ENCODE results near the gene LAMB3. TPM values are rescaled to one million over a fixed set of nuclear protein-coding genes. Genes with fewer than 3 reads are reported as not detected.
"Not testable (repeated sequence)": the region's sequence is repeated elsewhere in the genome, so short reads cannot be mapped to it uniquely, and the experiment has no call there.

LAMB3 gene
- polyA plus RNA-seq (2013): 0.15 TPM

GRCh38 chr1:209652121-209652735 is at the start of gene LAMB3:
TSS of gene LAMB3 (minus strand) at chr1:209652425. CDS start at chr1:209650944, 1,481 bp downstream.
- WGBS (ENCODE audit: insufficient coverage): 91% methylated on average over 7 of the region's 14 CpGs
- H3K4me1 ChIP-seq (ENCODE audit: control extremely low read depth in 1 of 4, control insufficient read depth in 4 of 4, insufficient read depth in 4 of 4, low read length in 3 of 4): peaks cover 7 to 49% (median 42%) of the 10 kb centered on the region in 4 experiments
- CTCF ChIA-PET: interaction anchor here (0.8 to 1.8 kb wide), 4 partner anchors 14 to 96 kb away, joined by 3 to 7 read pairs (median 3); no protein-coding TSS in a partner anchor

GRCh38 chr1:209700686-209701085 is 48.5 kb upstream of the LAMB3 start:
- not testable (repeated sequence) for H3K27me3 ChIP-seq (replicated peaks in 2 of 5; ENCODE audit: control insufficient read depth in 4 of 5, insufficient read depth in 5 of 5, low read length in 4 of 5); H3K27ac ChIP-seq (ENCODE audit: insufficient read depth in 1 of 2, low read depth in 1 of 2, low read length in 2 of 2, poor library complexity in 1 of 2, severe bottlenecking in 2 of 2); H3K4me3 ChIP-seq (ENCODE audit: control insufficient read depth in 1 of 7, extremely low read depth in 1 of 7, insufficient read depth in 4 of 7, low read depth in 2 of 7, low read length in 6 of 7); DNase-seq; H3K4me1 ChIP-seq (ENCODE audit: control extremely low read depth in 1 of 4, control insufficient read depth in 4 of 4, insufficient read depth in 4 of 4, low read length in 3 of 4); H3K36me3 ChIP-seq (ENCODE audit: control insufficient read depth in 4 of 4, insufficient read depth in 4 of 4, low read length in 3 of 4); H3K9me3 ChIP-seq (ENCODE audit: control extremely low read depth in 1 of 5, control insufficient read depth in 4 of 5, insufficient read depth in 2 of 5, low read depth in 1 of 5, low read length in 4 of 5)
- CTCF ChIA-PET: interaction anchor here (1.2 kb wide), 1 partner anchor 103 kb away, joined by 3 read pairs; no protein-coding TSS in a partner anchor
- POLR2A ChIA-PET: interaction anchor here (0.6 kb wide), 1 partner anchor 137 kb away, joined by 3 read pairs; no protein-coding TSS in a partner anchor

More at GRCh38 chr1:209652121-209652735, at the start of gene LAMB3:
- POLR2A ChIA-PET: no interaction called here
- no peak within 1 kb of the TSS for H3K4me3 ChIP-seq (ENCODE audit: control insufficient read depth in 1 of 7, extremely low read depth in 1 of 7, insufficient read depth in 4 of 7, low read depth in 2 of 7, low read length in 6 of 7)
- no peak within 1 kb of the TSS for H3K27ac ChIP-seq (ENCODE audit: insufficient read depth in 1 of 2, low read depth in 1 of 2, low read length in 2 of 2, poor library complexity in 1 of 2, severe bottlenecking in 2 of 2)
- H3K9me3 ChIP-seq (ENCODE audit: control extremely low read depth in 1 of 5, control insufficient read depth in 4 of 5, insufficient read depth in 2 of 5, low read depth in 1 of 5, low read length in 4 of 5): no peaks in the 10 kb centered on the region
- no peak for DNase-seq
- H3K27me3 ChIP-seq (replicated peaks in 2 of 5; ENCODE audit: control insufficient read depth in 4 of 5, insufficient read depth in 5 of 5, low read length in 4 of 5): peaks cover 0 to 36% (median 14%) of the 10 kb centered on the region in 5 experiments
- H3K36me3 ChIP-seq (ENCODE audit: control insufficient read depth in 4 of 4, insufficient read depth in 4 of 4, low read length in 3 of 4): no peaks in the 10 kb centered on the region

- CTCF ChIA-PET: interaction anchor here (0.9 to 3.0 kb wide), 5 partner anchors 9 to 131 kb away, joined by 3 to 13 read pairs (median 3); no protein-coding TSS in a partner anchor
- DNase-seq: no peak
- WGBS (ENCODE audit: insufficient coverage): 86% methylated on average over 1 of the region's 3 CpGs
These were observed 44.9 kb upstream of the LAMB3 start for GRCh38 chr1:209697126-209697525.

GRCh38 chr1:209696673-209697072 is 44.4 kb upstream of the LAMB3 start:
- CTCF ChIA-PET: interaction anchor here (1.0 to 3.0 kb wide), 4 partner anchors 9 to 130 kb away, joined by 3 to 13 read pairs (median 4); no protein-coding TSS in a partner anchor

More at GRCh38 chr1:209697126-209697525, 44.9 kb upstream of the LAMB3 start:
- no peaks in the 10 kb centered on the region for H3K36me3 ChIP-seq (ENCODE audit: control insufficient read depth in 4 of 4, insufficient read depth in 4 of 4, low read length in 3 of 4)
- POLR2A ChIA-PET: no interaction called here
- H3K4me1 ChIP-seq (ENCODE audit: control extremely low read depth in 1 of 4, control insufficient read depth in 4 of 4, insufficient read depth in 4 of 4, low read length in 3 of 4): no peaks in the 10 kb centered on the region
- H3K27ac ChIP-seq (ENCODE audit: insufficient read depth in 1 of 2, low read depth in 1 of 2, low read length in 2 of 2, poor library complexity in 1 of 2, severe bottlenecking in 2 of 2): no peak overlapping the region
- H3K27me3 ChIP-seq (replicated peaks in 2 of 5; ENCODE audit: control insufficient read depth in 4 of 5, insufficient read depth in 5 of 5, low read length in 4 of 5): peaks cover 0 to 7% (median 3%) of the 10 kb centered on the region in 5 experiments
- H3K4me3 ChIP-seq (ENCODE audit: control insufficient read depth in 1 of 7, extremely low read depth in 1 of 7, insufficient read depth in 4 of 7, low read depth in 2 of 7, low read length in 6 of 7): no peak overlapping the region
- no peaks in the 10 kb centered on the region for H3K9me3 ChIP-seq (ENCODE audit: control extremely low read depth in 1 of 5, control insufficient read depth in 4 of 5, insufficient read depth in 2 of 5, low read depth in 1 of 5, low read length in 4 of 5)

GRCh38 chr1:209692745-209693504 is 40.7 kb upstream of the LAMB3 start:
- H3K4me3 ChIP-seq (ENCODE audit: control insufficient read depth in 1 of 7, extremely low read depth in 1 of 7, insufficient read depth in 4 of 7, low read depth in 2 of 7, low read length in 6 of 7): no peak overlapping the region
- ChIA-PET POLR2A (no interaction called here), CTCF (interaction anchor here (0.8 to 6.2 kb wide), 18 partner anchors 13 to 126 kb away, joined by 3 to 26 read pairs (median 4); partner anchors contain the start of gene G0S2)
- WGBS (ENCODE audit: insufficient coverage): 0% methylated on average over 2 of the region's 3 CpGs
- no peaks in the 10 kb centered on the region for H3K36me3 ChIP-seq (ENCODE audit: control insufficient read depth in 4 of 4, insufficient read depth in 4 of 4, low read length in 3 of 4)
- no peaks in the 10 kb centered on the region for H3K4me1 ChIP-seq (ENCODE audit: control extremely low read depth in 1 of 4, control insufficient read depth in 4 of 4, insufficient read depth in 4 of 4, low read length in 3 of 4)
- peak; percentile 69 to 78 (median 70) for DNase-seq
- no peak overlapping the region for H3K27ac ChIP-seq (ENCODE audit: insufficient read depth in 1 of 2, low read depth in 1 of 2, low read length in 2 of 2, poor library complexity in 1 of 2, severe bottlenecking in 2 of 2)
- H3K9me3 ChIP-seq (ENCODE audit: control extremely low read depth in 1 of 5, control insufficient read depth in 4 of 5, insufficient read depth in 2 of 5, low read depth in 1 of 5, low read length in 4 of 5): no peaks in the 10 kb centered on the region
- H3K27me3 ChIP-seq (replicated peaks in 2 of 5; ENCODE audit: control insufficient read depth in 4 of 5, insufficient read depth in 5 of 5, low read length in 4 of 5): peaks cover 2 to 10% (median 5%) of the 10 kb centered on the region in 5 experiments

More at GRCh38 chr1:209696673-209697072, 44.4 kb upstream of the LAMB3 start:
- Histone ChIP-seq H3K27ac (ENCODE audit: insufficient read depth in 1 of 2, low read depth in 1 of 2, low read length in 2 of 2, poor library complexity in 1 of 2, severe bottlenecking in 2 of 2) (no peak overlapping the region), H3K4me1 (ENCODE audit: control extremely low read depth in 1 of 4, control insufficient read depth in 4 of 4, insufficient read depth in 4 of 4, low read length in 3 of 4) (no peaks in the 10 kb centered on the region), H3K4me3 (ENCODE audit: control insufficient read depth in 1 of 7, extremely low read depth in 1 of 7, insufficient read depth in 4 of 7, low read depth in 2 of 7, low read length in 6 of 7) (no peak overlapping the region), H3K27me3 (replicated peaks in 2 of 5; ENCODE audit: control insufficient read depth in 4 of 5, insufficient read depth in 5 of 5, low read length in 4 of 5) (peaks cover 0 to 7% (median 3%) of the 10 kb centered on the region in 5 experiments), H3K9me3 (ENCODE audit: control extremely low read depth in 1 of 5, control insufficient read depth in 4 of 5, insufficient read depth in 2 of 5, low read depth in 1 of 5, low read length in 4 of 5) (no peaks in the 10 kb centered on the region), H3K36me3 (ENCODE audit: control insufficient read depth in 4 of 4, insufficient read depth in 4 of 4, low read length in 3 of 4) (no peaks in the 10 kb centered on the region)
- no peak for DNase-seq
- POLR2A ChIA-PET: no interaction called here

- ChIA-PET POLR2A (no interaction called here), CTCF (interaction anchor here (0.9 to 6.2 kb wide), 14 partner anchors 9 to 126 kb away, joined by 3 to 26 read pairs (median 4); partner anchors contain the start of genes CAMK1G and G0S2)
- Histone ChIP-seq H3K9me3 (ENCODE audit: control extremely low read depth in 1 of 5, control insufficient read depth in 4 of 5, insufficient read depth in 2 of 5, low read depth in 1 of 5, low read length in 4 of 5) (no peaks in the 10 kb centered on the region), H3K4me1 (ENCODE audit: control extremely low read depth in 1 of 4, control insufficient read depth in 4 of 4, insufficient read depth in 4 of 4, low read length in 3 of 4) (no peaks in the 10 kb centered on the region), H3K27me3 (replicated peaks in 2 of 5; ENCODE audit: control insufficient read depth in 4 of 5, insufficient read depth in 5 of 5, low read length in 4 of 5) (peaks cover 2 to 10% (median 5%) of the 10 kb centered on the region in 5 experiments), H3K36me3 (ENCODE audit: control insufficient read depth in 4 of 4, insufficient read depth in 4 of 4, low read length in 3 of 4) (no peaks in the 10 kb centered on the region), H3K4me3 (ENCODE audit: control insufficient read depth in 1 of 7, extremely low read depth in 1 of 7, insufficient read depth in 4 of 7, low read depth in 2 of 7, low read length in 6 of 7) (no peak overlapping the region), H3K27ac (ENCODE audit: insufficient read depth in 1 of 2, low read depth in 1 of 2, low read length in 2 of 2, poor library complexity in 1 of 2, severe bottlenecking in 2 of 2) (no peak overlapping the region)
- 91% methylated on average over 1 of the region's 4 CpGs for WGBS (ENCODE audit: insufficient coverage)
- DNase-seq: no peak
These were observed 40.1 kb upstream of the LAMB3 start for GRCh38 chr1:209692296-209692695.
